Activated CD4-positive, alpha-beta T cell treated with anti-CD3 and anti-CD28 coated beads, Interleukin-2, amount 50 U/mL, for 4 hours (primary cell): ENCODE data around the gene BCAN.
"Not testable (repeated sequence)": the region's sequence is repeated elsewhere in the genome, so short reads cannot be mapped to it uniquely, and the experiment has no call there.

ENCODE experiments used
- DNase-seq, 2 experiments: peaks; one replicate each; pipeline ENCODE4 v3.0.0-alpha.2; 2020

BCAN gene

GRCh38 chr1:156619582-156619955, 22.3 kb upstream of the BCAN start:
- DNase-seq: no peak

- no peak for DNase-seq
Observed at GRCh38 chr1:156622581-156623297, 19.2 kb upstream of the BCAN start.

GRCh38 chr1:156623946-156624813, 17.7 kb upstream of the BCAN start:
- peak in 1 of 2 experiments; percentile 21 for DNase-seq

GRCh38 chr1:156624814-156625435, 17.0 kb upstream of the BCAN start:
- no peak for DNase-seq

GRCh38 chr1:156625436-156626078, 16.4 kb upstream of the BCAN start:
- DNase-seq: peak; percentile 64 to 66

- no peak for DNase-seq
Observed at GRCh38 chr1:156626079-156626438, 15.9 kb upstream of the BCAN start.

GRCh38 chr1:156627313-156627880, 14.5 kb upstream of the BCAN start:
- peak in 1 of 2 experiments; percentile 21 for DNase-seq

GRCh38 chr1:156629823-156630449, 12.0 kb upstream of the BCAN start:
- no peak for DNase-seq

- not testable (repeated sequence) for DNase-seq
Observed at GRCh38 chr1:156631152-156631551, 10.8 kb upstream of the BCAN start.

- no peak for DNase-seq
Observed at GRCh38 chr1:156632355-156632754, 9.6 kb upstream of the BCAN start.

GRCh38 chr1:156638189-156638985, 3.5 kb upstream of the BCAN start:
- DNase-seq: no peak

GRCh38 chr1:156639601-156640101, 2.3 kb upstream of the BCAN start:
- DNase-seq: no peak

GRCh38 chr1:156640842-156641706, 843 bp upstream of the BCAN start:
- DNase-seq: no peak

- DNase-seq: no peak
Observed at GRCh38 chr1:156642265-156643048, 540 bp downstream of the BCAN start.

- no peak for DNase-seq
Observed at GRCh38 chr1:156643049-156643777, 1.3 kb downstream of the BCAN start.

GRCh38 chr1:156643778-156644092, 1.8 kb downstream of the BCAN start:
- no peak for DNase-seq

GRCh38 chr1:156644146-156644545, 2.2 kb downstream of the BCAN start:
- DNase-seq: no peak

GRCh38 chr1:156644640-156645039, 2.7 kb downstream of the BCAN start:
- DNase-seq: no peak

- no peak for DNase-seq
Observed at GRCh38 chr1:156645056-156645455, 3.1 kb downstream of the BCAN start.
